Mucosa of gallbladder (tissue), 1 donor: Measurements from ENCODE around the gene SLC6A6. TPM values are rescaled to one million over a fixed set of nuclear protein-coding genes. Genes with fewer than 3 reads are reported as not detected.
A peak's percentile ranks its signal among the peaks of the same experiment; 100 is the strongest.

Experiments used
- DNase-seq: peaks from one replicate; pipeline ENCODE4 v3.0.0-alpha.2; 2020; ENCODE audit warnings: low spot score
- total RNA-seq: library from RNA; stranded (reverse); gene quantifications from one replicate; pipeline ENCODE4 v1.2.1, GENCODE V29; 2021
- donor health status: DM: no; HTN: no; CAD: no.

Gene SLC6A6
- total RNA-seq, 1 donor from 2014 or later, result 63.2 TPM

DNA sequence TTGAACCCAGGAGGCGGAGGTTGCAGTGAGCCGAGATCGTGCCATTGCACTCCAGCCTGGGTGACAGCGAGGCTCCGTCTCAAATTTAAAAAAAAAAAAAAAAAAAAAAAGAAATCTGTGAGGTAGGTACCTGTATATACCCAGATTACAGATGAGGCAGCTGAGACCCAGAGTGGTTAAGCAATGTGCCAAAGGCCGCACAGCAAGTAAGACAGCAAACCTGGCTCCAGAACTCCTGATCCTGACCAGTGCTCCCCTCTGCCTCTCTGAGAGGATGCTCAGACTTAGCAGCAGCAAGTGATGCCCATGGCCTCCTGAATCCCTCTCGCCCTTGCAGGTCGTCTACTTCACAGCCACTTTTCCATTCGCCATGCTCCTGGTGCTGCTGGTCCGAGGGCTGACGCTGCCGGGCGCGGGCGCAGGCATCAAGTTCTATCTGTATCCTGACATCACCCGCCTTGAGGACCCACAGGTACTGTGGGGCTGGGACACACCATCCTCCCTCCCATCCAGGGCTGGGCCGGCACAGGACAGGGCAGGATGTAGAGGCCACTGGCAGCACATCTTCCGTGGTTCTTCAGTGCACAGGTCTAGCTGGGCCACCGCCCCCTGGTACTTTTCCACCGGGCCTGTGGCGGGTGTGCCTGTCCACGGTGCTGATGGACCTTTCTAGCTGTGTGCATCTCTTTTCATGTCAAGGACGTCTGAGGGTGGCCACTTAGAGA, 63.9 kb downstream of the SLC6A6 start:
- DNase-seq, result no peak

DNA sequence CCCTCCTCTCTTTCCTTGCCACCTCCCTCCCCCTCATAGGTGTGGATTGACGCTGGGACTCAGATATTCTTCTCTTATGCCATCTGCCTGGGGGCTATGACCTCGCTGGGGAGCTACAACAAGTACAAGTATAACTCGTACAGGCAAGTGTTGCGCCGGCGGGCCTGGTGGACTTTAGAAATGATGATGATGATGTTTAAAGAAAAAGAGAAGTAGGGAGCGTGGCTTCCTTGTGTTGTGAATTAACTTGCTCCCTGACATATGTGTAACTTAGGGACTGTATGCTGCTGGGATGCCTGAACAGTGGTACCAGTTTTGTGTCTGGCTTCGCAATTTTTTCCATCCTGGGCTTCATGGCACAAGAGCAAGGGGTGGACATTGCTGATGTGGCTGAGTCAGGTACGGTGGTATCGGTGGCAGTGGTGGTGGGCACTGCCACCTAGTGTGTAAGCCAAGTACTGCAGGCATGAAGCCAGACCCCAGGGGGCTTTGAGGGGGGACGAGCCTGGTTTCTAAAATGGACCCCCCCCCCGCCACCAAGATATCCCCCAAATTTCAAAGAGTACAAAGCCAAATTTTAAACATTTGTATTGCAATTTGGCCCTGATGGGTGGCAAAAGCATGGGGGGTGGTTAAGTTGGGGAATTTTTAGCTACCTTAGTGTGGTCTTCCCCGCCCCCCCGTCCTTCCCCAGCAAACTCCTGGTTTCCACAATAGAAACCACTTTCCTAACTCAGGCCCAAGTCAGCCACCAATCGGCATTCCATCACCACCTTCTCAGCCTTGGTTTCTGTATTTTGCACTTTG, 65.6 kb downstream of the SLC6A6 start:
- DNase-seq, result peak; percentile 24

DNA sequence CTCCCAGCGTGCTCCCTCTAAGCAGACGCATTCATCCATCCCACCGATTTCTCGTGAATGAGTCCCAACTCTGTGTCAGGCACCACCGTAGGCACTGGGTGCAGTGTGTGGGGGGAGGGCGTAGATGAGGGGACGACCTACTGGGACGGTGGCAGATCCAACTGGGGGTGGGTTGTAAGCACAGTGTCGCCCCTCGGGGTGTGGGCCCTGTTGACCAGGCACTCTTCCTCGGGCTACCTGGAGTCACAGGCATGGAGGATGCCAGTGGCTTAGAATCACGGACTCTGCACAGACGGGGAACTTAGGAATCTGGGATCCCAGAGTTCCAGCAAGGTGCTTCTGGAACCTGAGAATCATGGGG, 66.2 kb downstream of the SLC6A6 start:
- DNase-seq, result no peak

DNA sequence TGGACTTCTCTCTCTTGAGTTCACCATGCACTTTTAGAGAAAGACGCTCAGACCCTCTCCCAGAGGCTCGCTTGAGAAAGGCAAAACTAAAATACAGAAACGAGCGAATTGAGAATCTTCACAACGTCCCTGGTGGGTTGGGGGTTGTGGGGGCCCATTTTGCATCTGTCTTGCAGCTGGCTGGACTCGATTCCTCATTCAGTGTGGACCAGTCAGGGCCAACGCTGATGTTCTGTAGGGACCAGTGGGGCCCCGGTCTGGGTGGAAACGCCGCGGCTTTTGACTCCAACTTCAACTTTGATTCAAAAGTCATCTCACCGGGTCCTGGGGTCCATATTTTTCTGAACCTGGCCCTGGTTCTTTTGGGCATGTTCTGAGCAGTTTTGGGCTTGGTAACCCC, 68.1 kb downstream of the SLC6A6 start:
- no peak for DNase-seq

DNA sequence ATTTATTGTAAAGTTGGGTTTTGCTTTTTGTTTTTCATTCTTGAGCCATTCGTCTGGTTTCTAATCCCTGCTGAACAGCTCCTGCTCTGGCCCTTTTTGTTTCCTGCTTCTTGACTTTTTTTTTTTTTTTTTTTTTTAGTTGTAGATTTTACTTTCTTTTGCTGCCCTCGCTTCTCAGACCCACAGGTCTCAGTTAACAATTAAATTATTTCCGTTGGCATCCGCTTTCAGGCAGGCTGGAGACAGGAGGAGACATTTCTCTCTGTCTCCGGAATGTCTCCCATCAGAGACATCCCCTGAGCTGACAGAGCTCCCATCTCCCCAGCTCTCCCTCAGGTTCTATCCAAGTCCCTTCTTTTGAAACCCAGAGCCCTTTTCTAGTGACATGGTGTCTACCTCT, 68.6 kb downstream of the SLC6A6 start:
- DNase-seq, result no peak

DNA sequence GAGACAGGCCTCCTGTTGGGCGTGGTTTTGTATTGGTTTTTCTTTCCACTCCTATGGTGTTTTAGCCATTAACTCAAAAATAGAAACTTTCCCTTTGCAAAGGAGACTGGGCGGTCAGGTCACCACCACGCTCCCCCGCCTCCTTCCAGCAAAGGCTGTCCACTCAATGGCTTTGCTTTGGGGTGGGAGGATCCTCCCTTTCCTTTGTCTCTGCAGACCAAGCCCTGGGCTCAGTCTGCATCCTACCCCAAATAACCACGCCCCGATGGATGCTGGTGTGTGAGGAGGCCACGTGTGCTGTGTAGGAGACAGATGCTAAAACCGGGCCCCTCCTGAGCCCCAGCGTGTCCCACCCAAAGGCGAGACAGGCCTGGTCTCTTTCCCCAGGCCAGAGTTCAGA, 69.3 kb downstream of the SLC6A6 start:
- no peak for DNase-seq

DNA sequence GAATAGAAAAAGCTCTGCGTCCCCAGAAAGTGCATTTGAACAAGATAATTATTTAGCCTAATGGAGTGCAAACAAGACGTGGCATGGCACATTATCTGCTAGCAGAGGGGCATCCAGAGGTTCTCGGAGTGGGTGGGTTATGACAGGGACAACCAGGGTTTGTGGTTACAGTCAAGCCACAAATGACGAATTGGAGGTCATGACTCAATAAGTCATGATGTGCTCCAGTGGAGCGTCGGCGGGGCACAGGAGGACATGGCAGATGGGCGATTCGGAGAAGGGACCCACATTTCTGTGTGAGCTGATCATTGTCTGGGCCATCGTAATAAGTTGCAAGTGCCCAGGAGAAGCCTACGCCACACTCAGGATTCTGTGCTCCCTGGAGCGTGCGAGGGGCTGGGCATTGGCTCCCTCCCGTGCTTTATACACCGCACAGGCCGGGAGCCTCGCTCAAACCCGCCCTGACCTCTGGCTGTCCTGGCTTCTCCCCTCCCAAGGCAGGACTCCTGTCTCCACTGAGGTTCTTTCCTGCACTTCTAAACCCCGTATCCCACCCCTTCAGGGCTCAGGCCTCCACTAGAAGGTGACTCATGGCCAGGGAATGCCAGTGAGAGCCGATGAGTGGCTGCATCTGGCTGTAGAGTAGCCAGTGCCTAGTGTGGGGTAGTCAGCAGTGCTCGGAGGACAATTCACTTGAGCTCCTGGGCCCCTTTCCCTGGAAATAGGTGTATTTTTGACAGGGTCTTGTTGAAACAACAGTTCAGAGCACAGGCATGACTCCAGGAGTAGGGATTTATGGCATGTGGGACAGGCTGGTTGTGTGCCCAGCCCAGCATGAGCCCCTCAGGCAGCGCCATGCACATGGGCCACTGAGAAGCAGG, 70.3 kb downstream of the SLC6A6 start:
- DNase-seq, result peak; percentile 37

DNA sequence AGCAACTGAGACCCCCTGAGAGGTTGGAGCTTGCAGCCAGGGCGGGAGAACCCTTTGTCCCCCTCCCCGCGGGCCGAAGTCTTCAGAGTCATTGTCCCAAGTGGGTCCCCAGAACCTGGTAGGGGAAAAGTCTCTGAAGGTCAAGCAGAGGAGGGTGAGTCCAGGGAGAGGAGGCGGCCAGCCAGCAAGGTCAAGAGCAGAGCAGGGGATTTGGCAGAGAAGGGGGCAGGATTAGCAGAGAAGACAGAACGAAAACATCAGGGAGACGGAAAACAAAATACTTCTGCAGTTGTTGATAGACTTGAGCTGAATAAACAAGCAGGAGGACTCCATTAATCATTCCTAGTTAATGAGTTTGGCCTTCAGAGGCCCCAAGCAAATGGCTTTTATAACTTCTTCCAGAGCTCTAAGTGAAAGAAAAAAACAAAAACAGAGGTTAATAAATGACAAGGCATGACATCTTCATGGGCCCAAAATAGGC, 71.0 kb downstream of the SLC6A6 start:
- no peak for DNase-seq

DNA sequence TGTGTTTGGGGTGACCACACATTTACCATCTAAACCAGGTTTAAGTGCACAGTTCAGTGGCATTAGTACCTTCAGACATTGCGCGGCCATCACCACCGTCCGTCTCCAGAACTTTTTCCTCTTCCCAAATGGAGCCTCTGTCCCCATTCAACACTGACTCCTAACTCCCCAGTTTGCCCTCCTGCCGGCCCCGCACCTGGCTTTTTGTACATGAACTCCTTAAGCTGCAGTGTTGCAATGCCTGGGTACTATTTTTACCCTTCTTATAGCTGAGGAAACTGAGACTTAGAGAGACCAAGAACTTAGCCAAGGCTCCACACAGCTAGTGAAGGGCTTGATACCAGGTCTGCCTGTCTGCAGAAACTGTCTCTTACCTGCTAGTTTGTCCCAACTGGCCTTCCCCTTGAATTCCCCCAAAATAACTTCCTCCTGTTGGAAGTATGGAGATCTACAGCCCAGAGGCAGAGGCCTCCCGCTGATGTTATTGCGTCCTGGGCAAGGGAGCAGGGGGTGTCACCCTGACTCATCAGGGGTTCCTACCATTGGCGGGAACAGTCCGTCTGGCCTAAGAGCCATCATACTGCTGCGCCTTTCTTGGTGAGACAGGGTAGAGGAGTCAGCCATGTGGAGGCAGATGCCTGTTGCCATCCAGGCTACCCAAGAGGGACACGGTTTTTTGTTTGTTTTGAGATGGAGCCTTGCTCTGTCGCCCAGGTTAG, 72.1 kb downstream of the SLC6A6 start:
- DNase-seq, result no peak

DNA sequence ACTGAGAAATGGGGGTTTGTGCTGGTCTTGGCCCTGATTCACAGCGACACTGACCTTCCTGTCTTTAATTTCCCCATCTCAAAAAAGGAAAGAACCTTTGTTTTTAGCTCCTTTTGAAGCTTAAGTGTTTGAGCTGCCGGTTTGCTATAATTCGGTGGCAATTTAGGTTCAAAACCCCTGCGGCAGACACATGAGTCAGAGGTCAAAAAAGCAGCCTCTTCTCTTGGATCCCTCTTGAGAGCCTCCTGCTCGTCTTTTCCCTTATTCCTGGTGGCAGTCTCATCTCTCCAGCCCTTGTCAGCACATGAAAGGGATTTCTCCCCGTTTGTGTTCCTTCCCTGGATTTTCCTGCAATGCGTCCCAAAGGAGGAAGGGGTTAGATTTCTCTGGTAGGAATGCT, 73.2 kb downstream of the SLC6A6 start:
- DNase-seq, result no peak

DNA sequence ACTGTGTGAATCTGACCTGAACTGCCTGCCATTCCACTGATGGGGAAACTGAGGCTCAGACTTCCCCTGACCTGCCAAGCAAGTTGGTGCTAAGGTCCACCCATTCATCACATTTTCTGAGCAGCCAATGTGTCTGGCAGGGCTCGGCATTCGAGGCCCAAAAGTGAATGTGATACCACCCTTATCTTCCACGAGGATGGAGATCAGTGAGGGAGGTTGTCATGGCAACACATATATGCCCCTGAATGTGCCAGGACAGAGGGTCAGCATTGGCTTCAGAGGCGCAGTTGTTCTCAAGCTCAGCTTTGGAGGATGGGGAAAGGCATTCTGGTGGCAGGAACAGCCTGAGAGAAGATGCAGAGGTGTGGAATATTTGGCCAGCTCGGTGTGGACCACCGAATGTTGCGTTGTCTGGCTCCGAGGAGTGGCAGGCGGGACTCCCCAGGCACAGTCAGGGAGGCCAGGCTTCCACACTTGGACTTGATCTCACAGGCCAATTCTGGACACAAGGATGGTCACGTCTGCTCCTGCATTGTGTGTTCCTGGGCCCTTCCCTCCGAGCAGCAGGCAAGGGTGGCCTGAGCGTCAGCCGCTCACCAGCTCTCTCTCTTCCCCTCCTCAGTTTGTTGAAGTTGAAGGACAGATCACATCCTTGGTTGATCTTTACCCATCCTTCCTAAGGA, 74.3 kb downstream of the SLC6A6 start:
- no peak for DNase-seq

DNA sequence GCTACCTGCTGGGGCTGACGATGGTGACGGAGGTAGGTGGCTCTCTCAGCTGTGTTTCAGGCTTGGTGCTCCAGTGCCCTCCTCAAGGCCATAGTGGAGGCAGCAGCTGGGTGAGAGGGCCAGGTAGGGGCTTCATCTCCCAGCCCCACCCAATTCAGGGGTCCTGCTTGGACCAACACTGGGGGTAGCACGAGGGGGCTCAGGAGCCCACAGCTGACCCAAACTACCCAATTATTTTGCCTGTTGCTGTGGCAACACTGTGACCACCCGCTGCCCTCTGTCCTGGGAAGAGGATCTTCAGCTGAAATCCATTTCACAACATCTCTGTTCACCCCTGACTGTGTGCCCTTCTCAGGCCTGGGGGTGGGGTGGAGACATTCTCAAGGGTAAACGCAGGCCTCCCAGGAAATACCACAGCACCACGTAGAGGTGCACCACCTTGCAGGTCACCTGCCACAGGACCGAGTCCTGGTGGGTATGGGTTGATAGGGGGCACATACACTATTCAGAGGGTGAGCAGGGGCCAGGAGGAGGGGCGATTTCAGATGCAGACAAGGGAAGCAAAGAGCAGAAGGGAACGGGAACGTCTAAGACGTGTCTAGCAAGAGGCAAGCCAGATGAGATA, 75.0 kb downstream of the SLC6A6 start:
- no peak for DNase-seq

DNA sequence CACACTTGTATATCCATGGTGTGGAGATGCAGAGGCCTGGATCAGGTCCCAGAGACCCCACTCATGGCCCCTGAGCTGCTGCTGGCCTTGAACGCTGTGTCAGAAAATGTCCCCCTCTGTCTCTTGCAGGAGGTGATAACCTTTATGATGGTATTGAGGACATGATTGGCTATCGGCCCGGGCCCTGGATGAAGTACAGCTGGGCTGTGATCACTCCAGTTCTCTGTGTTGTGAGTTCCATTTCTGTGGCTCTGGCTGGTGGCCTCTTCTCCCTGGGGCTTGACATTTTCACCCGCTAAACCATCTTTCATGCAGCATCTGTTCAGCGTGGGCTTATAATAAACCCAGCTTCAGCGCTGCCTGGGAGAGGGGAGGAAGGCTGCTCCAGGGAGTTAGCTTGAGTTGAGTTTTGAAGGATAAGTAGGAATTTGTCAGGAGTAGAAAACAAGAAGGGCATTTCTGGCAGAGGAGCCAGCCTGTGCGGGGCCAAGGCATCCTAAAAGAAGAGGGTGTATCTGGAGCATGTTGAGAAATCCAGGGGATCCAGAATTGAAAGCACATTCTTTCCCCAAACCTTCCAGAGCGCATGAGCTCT, 76.6 kb downstream of the SLC6A6 start:
- no peak for DNase-seq

DNA sequence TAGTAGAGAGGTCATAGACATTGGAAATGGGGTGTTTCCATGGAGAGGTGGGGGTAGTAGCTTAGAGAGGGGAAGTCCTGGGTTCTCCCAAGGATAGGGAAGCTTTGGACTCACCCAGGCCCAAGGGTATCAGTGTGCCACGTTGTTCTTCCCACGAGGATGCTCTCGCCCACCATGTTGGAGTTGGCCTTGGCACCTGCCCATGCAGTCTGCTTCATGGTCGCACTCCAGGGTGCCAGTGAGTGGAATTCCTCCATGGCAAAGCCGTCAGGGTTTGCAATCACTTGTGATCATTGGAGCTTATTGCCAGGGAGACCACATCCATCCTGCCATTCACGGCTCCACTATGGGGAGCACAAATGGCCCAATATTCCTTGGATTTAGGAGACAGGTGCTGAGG, 77.2 kb downstream of the SLC6A6 start:
- no peak for DNase-seq

DNA sequence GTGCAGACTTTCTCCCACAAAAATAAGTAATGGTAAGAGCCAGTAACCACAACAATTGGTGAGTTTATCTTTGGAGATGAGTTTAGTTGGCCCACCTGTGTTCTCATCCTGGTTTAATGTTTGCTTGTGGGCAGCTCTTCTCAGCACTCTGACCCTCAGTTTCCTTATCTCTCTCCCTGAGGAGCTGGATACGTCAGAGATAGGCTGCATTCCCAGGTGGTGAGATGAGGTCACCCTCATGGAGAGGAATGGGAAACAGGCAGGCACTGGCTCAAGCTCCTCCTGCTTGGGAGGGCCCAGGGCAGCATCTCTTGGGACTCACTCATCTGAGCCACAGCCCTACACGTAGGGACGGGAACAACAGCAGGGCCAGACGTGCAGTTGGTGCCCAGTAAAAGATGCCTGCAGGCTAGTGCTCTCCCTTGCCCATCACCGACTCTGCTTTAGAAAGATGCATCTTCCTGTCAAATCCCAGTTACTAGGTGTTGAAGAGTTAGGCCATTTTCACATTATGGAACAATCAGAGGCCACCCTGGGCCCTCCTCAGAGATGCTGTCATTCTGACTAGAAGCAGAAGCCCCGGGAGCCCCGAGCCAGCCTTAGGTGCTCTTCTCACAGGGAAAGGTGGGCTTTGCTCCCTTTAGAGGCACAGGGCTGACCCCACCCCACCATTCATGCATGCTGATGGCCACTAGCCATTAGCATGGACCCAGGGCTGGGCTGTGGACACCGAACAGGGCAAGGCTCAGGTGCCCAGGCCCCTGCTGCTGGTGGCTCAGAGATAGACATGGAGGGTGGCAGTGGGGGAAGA, 78.0 kb downstream of the SLC6A6 start:
- DNase-seq, result peak; percentile 32

DNA sequence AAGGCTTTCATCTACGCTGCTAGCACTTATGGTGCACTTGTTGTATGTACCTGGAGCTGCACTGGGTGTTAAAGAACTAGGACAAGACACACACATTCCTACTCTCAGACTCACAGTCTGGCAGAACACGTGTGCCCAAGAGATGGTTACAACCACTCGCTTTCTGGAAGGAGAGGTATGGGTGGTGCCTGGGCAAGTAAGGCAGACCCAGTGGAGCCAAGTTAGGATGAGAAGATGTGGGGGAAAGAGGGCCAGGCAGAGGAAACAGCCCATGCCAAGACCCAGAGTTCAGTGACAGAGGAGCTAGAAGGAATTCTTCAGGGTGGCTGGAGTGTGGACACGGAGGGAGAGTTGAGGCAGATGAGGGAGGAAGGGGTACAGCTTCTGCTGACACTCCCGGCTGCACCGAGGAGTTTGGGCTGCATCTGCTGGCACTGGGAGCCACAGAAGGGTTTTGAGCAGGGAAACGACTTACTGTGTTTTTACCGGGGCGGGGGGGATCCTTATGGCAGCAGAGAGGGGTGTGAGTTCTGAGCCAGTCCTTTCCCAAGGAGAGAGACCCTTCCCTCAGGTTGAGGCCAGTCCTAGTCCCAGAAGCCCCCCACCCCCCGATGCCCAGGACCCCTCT, 78.7 kb downstream of the SLC6A6 start:
- no peak for DNase-seq

DNA sequence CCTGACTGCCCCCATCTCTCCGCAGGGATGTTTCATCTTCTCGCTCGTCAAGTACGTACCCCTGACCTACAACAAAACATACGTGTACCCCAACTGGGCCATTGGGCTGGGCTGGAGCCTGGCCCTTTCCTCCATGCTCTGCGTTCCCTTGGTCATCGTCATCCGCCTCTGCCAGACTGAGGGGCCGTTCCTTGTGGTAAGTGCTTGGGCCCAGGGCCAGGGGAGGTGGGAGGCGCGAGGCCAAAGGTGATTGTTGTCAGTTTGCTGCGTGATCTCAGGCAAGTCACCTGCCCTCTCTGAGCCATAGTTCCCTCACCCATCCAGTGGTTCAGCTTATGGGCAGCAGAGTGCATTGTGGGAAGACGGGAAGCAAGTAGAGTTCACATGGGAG, 79.2 kb downstream of the SLC6A6 start:
- no peak for DNase-seq

DNA sequence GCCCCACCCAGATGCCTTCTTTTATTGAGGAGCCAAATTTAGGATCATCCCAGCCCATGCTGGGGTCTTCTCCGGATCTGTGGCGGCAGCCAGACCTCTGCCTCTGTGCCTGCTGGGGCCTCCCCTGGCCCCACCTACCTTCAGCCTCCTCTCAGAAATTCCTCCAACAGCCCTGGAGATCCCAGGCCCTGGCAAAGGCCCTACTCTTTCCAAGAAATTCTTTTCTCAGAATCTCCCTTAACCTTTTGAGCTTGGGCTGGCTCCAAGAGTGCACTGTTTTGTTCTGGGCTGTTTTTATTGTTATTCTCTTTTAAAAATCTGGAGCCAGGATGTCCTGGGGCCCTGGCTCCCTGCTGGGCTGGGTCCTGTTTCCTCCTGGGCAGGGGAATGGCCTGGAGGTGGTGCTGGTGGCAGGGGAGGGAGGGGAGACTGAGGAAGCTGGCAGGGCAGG, 79.9 kb downstream of the SLC6A6 start:
- DNase-seq, result no peak

DNA sequence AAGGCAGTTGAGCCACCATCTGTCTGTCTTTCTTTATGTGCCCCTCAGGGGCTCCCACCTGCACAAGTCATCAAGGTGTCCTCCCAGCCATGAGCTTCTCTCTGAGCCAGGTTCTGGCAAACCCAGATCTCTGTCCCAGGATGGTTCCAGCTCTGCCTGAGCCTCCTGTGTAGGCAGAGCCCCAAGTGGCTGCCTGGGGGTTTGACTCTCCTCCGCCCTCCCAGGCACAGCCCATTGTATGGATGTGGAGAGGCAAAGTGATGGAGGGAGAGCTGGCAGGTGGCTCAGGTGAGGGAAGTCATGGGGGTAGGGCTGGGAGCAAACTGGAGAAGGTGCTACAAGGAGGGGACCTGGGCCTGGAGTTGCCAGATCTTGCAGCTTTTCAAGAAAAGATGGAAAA, 80.9 kb downstream of the SLC6A6 start:
- no peak for DNase-seq
